Endothelial cell of umbilical vein (primary cell): ENCODE measurements around the gene PIM2. TPM values are rescaled to one million over a fixed set of nuclear protein-coding genes. Genes with fewer than 3 reads are reported as not detected.

Experiments
- BruUV-seq: library from RNA; stranded (reverse); fragments of 400-500 nt; replicated peaks from 2 replicates; lab custom pipeline; 2021; lab: Mats Ljungman, UMichigan
- CTCF ChIA-PET: fragments of 300-600, 350-600 bp; sonication (Branson Sonifier 250); formaldehyde crosslinking; loops from one replicate; lab custom pipeline; 2021; ENCODE audit warnings: antibody characterized with exemption, inconsistent platforms; lab: Charles Lee
- POLR2A ChIA-PET: fragments of 300-600, 350-600 bp; sonication (Branson Sonifier 250); formaldehyde crosslinking; loops from one replicate; lab custom pipeline; 2021; ENCODE audit warnings: antibody characterized with exemption, inconsistent platforms; lab: Charles Lee
- DNase-seq: peaks from one replicate; pipeline ENCODE4 v3.0.0-alpha.2; 2011; ENCODE audit warnings: low read depth, low spot score
- FAIRE-seq: peaks from 2 replicates; lab custom pipeline; 2011; peaks lifted over from hg19 to GRCh38; lab: Jason Lieb, UNC
- H2AFZ ChIP-seq: 2 replicates; pipeline ENCODE4 v1.6.0; 2012; ENCODE audit warnings: low read depth, low read length, control low read depth, inconsistent platforms
- H3K27ac ChIP-seq: 2 replicates; pipeline ENCODE4 v1.5.1; 2011; ENCODE audit warnings: low read depth, mild to moderate bottlenecking, control low read depth, low read length, moderate library complexity; ENCODE audit not compliant: insufficient read depth
- H3K27me3 ChIP-seq, 2 experiments: 2 replicates each; pipeline versions ENCODE4 v1.6.0 to v1.6.1; 2011; ENCODE audit warnings: low read length in 2 of 2, mixed read lengths in 1 of 2; ENCODE audit not compliant: control insufficient read depth in 2 of 2, insufficient read depth in 2 of 2
- H3K36me3 ChIP-seq, 2 experiments: 2 replicates in 1 of 2; 3 replicates in 1 of 2; pipeline ENCODE4 v1.5.1; 2011; ENCODE audit warnings: low read length in 2 of 2, mild to moderate bottlenecking in 1 of 2, moderate library complexity in 1 of 2; ENCODE audit not compliant: control insufficient read depth in 2 of 2, insufficient read depth in 2 of 2; ENCODE audit errors: extremely low read depth in 1 of 2
- H3K4me1 ChIP-seq: 3 replicates; pipeline ENCODE4 v1.5.1; 2011; ENCODE audit warnings: mild to moderate bottlenecking, low read length; ENCODE audit not compliant: control insufficient read depth, insufficient read depth; ENCODE audit errors: extremely low read depth
- H3K4me2 ChIP-seq: 2 replicates; pipeline ENCODE4 v1.6.1; 2011; ENCODE audit warnings: low read length, control low read depth, mixed read lengths; ENCODE audit not compliant: insufficient read depth
- H3K4me3 ChIP-seq, 3 experiments: fragments of 200-600 bp in 1 of 3; sonication (generic), shearing (Covaris generic) in 1 of 3; replicated peaks in 1 of 3; 2 replicates each; pipeline ENCODE4 v1.5.1; 2011 to 2016; ENCODE audit warnings: control low read depth in 3 of 3, low read length in 3 of 3, mild to moderate bottlenecking in 2 of 3, inconsistent platforms in 1 of 3, low read depth in 1 of 3, moderate library complexity in 1 of 3; ENCODE audit not compliant: insufficient read depth in 1 of 3
- H3K79me2 ChIP-seq: 2 replicates; pipeline ENCODE4 v1.6.0; 2012; ENCODE audit warnings: low read length, inconsistent platforms; ENCODE audit not compliant: control insufficient read depth, insufficient read depth
- H3K9ac ChIP-seq: replicated peaks from 2 replicates; pipeline ENCODE3; 2011; ENCODE audit warnings: low read length, control low read depth; ENCODE audit not compliant: insufficient read depth; ENCODE audit errors: extremely low read depth
- H3K9me1 ChIP-seq: replicated peaks from 3 replicates; pipeline ENCODE4 v1.6.0; 2011; ENCODE audit warnings: mild to moderate bottlenecking, low read length; ENCODE audit not compliant: control insufficient read depth, insufficient read depth; ENCODE audit errors: extremely low read depth
- H3K9me3 ChIP-seq: replicated peaks from 2 replicates; pipeline ENCODE4 v1.5.1; 2012; ENCODE audit warnings: low read length, inconsistent platforms; ENCODE audit not compliant: control insufficient read depth, insufficient read depth
- H4K20me1 ChIP-seq: replicated peaks from 2 replicates; pipeline ENCODE3; 2011; ENCODE audit warnings: mild to moderate bottlenecking, low read length; ENCODE audit not compliant: control insufficient read depth, insufficient read depth; ENCODE audit errors: extremely low read depth
- FOS ChIP-seq: IDR thresholded peaks from 2 replicates; pipeline ENCODE4 v1.6.1; 2011; ENCODE audit warnings: mild to moderate bottlenecking, low read length, moderate library complexity, borderline replicate concordance; ENCODE audit not compliant: insufficient read depth
- dilution Hi-C: fragments of 300-500 bp; cut with MboI; formaldehyde crosslinking; loops from one replicate; pipeline ENCODE4 v1.15.0; 2019; ENCODE audit warnings: low sequenced_read_pairs; ENCODE audit not compliant: extremely low pct_ligation_motif_present
- intact Hi-C: fragments of 100-400 bp; cut with micrococcal nuclease; formaldehyde crosslinking; loops from one replicate; pipeline ENCODE4 v1.10.0; 2022
- polyA plus RNA-seq, 4 experiments: library from polyadenylated mRNA; depleted of rRNA in 3 of 4; stranded (reverse) in 3 of 4; unstranded in 1 of 4; fragments of >200 nt; gene quantifications; 2 replicates each; pipeline versions ENCODE4 v1.2.1 to v1.2.3, GENCODE V29; 2011 to 2012; ENCODE audit warnings: missing spikeins in 1 of 4
- total RNA-seq: library from RNA; stranded (reverse); gene quantifications from 2 replicates; pipeline ENCODE4 v1.2.3, GENCODE V29; 2021
- TF ChIP-seq, protein P1 (sequence below), 2 donors: IDR thresholded peaks; 1 replicate in 1 of 2; 2 replicates in 1 of 2; pipeline ENCODE4 v1.5.1; 2011; ENCODE audit warnings: low read length in 2 of 2, mild to moderate bottlenecking in 2 of 2, moderate library complexity in 2 of 2, control low read depth in 1 of 2, inconsistent platforms in 1 of 2, low read depth in 1 of 2; ENCODE audit not compliant: insufficient read depth in 1 of 2; ENCODE audit errors: extremely low read depth in 1 of 2

PIM2 gene
- total and polyA plus RNA-seq, 2 donors (not counting 3 experiments of a cell fraction or from before 2014, with no cell fraction given), result 7.4 to 7.5 TPM

DNA sequence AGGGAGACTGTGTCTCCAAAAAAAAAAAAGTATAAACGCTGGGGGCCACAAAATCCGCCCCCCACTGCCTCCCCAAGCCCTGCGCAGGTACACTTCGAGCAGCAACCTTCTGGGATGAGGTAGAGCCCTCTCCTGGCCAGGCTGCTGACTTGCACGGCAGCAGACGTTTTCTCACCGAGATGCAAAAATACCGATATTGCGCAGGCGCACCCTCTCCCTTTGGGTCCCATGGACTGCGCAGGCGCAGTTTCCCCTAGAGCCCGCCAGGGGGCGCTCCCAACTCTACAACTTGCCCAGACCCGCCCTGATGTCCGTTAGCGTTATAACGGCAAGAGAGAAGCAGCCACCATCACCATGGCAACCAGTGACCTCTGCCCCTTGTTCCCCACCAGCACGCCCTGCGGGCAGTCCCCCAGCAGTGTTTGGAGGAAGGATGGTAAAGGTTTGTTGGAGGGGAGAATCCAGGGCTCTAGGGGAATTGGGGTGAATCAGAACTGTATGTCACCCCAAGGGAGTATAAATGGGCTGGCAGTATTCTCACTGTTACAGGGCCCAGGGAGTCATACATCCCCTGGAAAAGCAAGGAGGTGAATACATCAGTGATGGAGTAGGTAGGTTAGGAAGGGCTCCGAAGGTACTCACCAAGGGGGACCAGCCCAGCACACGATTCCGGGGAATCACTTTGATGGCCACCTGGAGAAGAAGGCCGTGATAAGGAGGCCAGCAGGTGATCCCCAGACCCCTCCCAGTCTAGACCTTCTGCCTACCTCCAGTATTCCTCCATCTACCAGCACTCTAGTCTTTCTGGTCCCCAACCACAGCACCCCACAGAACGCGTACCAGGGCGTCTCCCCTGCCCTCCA lies 1.5 kb downstream of the PIM2 start:
- no peak overlapping the region for H2AFZ ChIP-seq
- no peaks in the 10 kb centered on the region for H3K27me3 ChIP-seq
- no peak overlapping the region for H3K9ac ChIP-seq
- peaks cover 2% of the 10 kb centered on the region for H3K79me2 ChIP-seq
- H4K20me1 ChIP-seq, result no peaks in the 10 kb centered on the region
- no peak overlapping the region for H3K4me3 ChIP-seq
- peak; percentile 93 for DNase-seq
- no peak overlapping the region for H3K27ac ChIP-seq
- H3K9me3 ChIP-seq, result no peaks in the 10 kb centered on the region
- peaks cover 2% of the 10 kb centered on the region for H3K4me1 ChIP-seq
- no peaks in the 10 kb centered on the region for H3K9me1 ChIP-seq
- TF ChIP-seq FOS, result no peak
- TF ChIP-seq, protein P1, sequence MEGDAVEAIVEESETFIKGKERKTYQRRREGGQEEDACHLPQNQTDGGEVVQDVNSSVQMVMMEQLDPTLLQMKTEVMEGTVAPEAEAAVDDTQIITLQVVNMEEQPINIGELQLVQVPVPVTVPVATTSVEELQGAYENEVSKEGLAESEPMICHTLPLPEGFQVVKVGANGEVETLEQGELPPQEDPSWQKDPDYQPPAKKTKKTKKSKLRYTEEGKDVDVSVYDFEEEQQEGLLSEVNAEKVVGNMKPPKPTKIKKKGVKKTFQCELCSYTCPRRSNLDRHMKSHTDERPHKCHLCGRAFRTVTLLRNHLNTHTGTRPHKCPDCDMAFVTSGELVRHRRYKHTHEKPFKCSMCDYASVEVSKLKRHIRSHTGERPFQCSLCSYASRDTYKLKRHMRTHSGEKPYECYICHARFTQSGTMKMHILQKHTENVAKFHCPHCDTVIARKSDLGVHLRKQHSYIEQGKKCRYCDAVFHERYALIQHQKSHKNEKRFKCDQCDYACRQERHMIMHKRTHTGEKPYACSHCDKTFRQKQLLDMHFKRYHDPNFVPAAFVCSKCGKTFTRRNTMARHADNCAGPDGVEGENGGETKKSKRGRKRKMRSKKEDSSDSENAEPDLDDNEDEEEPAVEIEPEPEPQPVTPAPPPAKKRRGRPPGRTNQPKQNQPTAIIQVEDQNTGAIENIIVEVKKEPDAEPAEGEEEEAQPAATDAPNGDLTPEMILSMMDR (IDR thresholded peaks at IDR 0.05; ENCODE audit: extremely low read depth in 1 of 2, insufficient read depth in 1 of 2, low read depth in 1 of 2, low read length in 2 of 2), result peak; percentile 91 to 95
- CTCF ChIA-PET, result interaction anchor here (1.1 kb wide), 1 partner anchor 26 kb away, joined by 3 read pairs; no protein-coding TSS in a partner anchor
- H3K4me2 ChIP-seq, result no peak overlapping the region
- POLR2A ChIA-PET, result no interaction called here
- H3K36me3 ChIP-seq, result no peaks in the 10 kb centered on the region
- BruUV-seq, result no TSS peak
- intact Hi-C loops, result loop anchor here (1.0 to 2.0 kb wide), 3 partner anchors 19 to 286 kb away; partner anchors contain the start of gene TFE3
- peak; percentile 98 for FAIRE-seq
- dilution Hi-C loops, result no loop called here
